ENCODE measurements around the gene FFAR3.

FFAR3 gene

GRCh38 chr19:35330475-35330874 is 27.8 kb upstream of the FFAR3 start:
- no peaks in the 10 kb centered on the region for H3K36me3 ChIP-seq (ENCODE audit: control insufficient read depth, insufficient read depth, low read length)
- H3K9me3 ChIP-seq (ENCODE audit: control insufficient read depth, low read length) = no peaks in the 10 kb centered on the region
- DNase-seq = no peak
- no peak overlapping the region for H3K4me3 ChIP-seq (ENCODE audit: insufficient read depth, low read depth, low read length, poor library complexity, severe bottlenecking)
- H3K27me3 ChIP-seq (replicated peaks; ENCODE audit: control insufficient read depth, insufficient read depth, low read length, poor library complexity, severe bottlenecking) = no peaks in the 10 kb centered on the region
- H3K27ac ChIP-seq (ENCODE audit: insufficient read depth, low read length, poor library complexity, severe bottlenecking) = no peak overlapping the region
- no peaks in the 10 kb centered on the region for H3K4me1 ChIP-seq (ENCODE audit: control insufficient read depth, insufficient read depth, low read length, poor library complexity, severe bottlenecking)

- H3K9me3 ChIP-seq (ENCODE audit: control insufficient read depth, low read length) = no peaks in the 10 kb centered on the region
These were observed 26.6 kb upstream of the FFAR3 start for GRCh38 chr19:35331551-35332214.

GRCh38 chr19:35332817-35333216 is 25.4 kb upstream of the FFAR3 start:
- Histone ChIP-seq H3K9me3 (ENCODE audit: control insufficient read depth, low read length) (no peaks in the 10 kb centered on the region), H3K27ac (ENCODE audit: insufficient read depth, low read length, poor library complexity, severe bottlenecking) (no peak overlapping the region), H3K4me1 (ENCODE audit: control insufficient read depth, insufficient read depth, low read length, poor library complexity, severe bottlenecking) (no peaks in the 10 kb centered on the region), H3K36me3 (ENCODE audit: control insufficient read depth, insufficient read depth, low read length) (no peaks in the 10 kb centered on the region), H3K4me3 (ENCODE audit: insufficient read depth, low read depth, low read length, poor library complexity, severe bottlenecking) (no peak overlapping the region), H3K27me3 (replicated peaks; ENCODE audit: control insufficient read depth, insufficient read depth, low read length, poor library complexity, severe bottlenecking) (no peaks in the 10 kb centered on the region)
- DNase-seq = no peak

More at GRCh38 chr19:35331551-35332214, 26.6 kb upstream of the FFAR3 start:
- DNase-seq = no peak
- Histone ChIP-seq H3K36me3 (ENCODE audit: control insufficient read depth, insufficient read depth, low read length) (no peaks in the 10 kb centered on the region), H3K4me1 (ENCODE audit: control insufficient read depth, insufficient read depth, low read length, poor library complexity, severe bottlenecking) (no peaks in the 10 kb centered on the region), H3K27ac (ENCODE audit: insufficient read depth, low read length, poor library complexity, severe bottlenecking) (no peak overlapping the region), H3K27me3 (replicated peaks; ENCODE audit: control insufficient read depth, insufficient read depth, low read length, poor library complexity, severe bottlenecking) (no peaks in the 10 kb centered on the region), H3K4me3 (ENCODE audit: insufficient read depth, low read depth, low read length, poor library complexity, severe bottlenecking) (no peak overlapping the region)

- Histone ChIP-seq H3K27ac (ENCODE audit: insufficient read depth, low read length, poor library complexity, severe bottlenecking) (no peak overlapping the region), H3K4me1 (ENCODE audit: control insufficient read depth, insufficient read depth, low read length, poor library complexity, severe bottlenecking) (no peaks in the 10 kb centered on the region), H3K4me3 (ENCODE audit: insufficient read depth, low read depth, low read length, poor library complexity, severe bottlenecking) (no peak overlapping the region), H3K9me3 (ENCODE audit: control insufficient read depth, low read length) (no peaks in the 10 kb centered on the region), H3K36me3 (ENCODE audit: control insufficient read depth, insufficient read depth, low read length) (no peaks in the 10 kb centered on the region), H3K27me3 (replicated peaks; ENCODE audit: control insufficient read depth, insufficient read depth, low read length, poor library complexity, severe bottlenecking) (no peaks in the 10 kb centered on the region)
- no peak for DNase-seq
These were observed 24.0 kb upstream of the FFAR3 start for GRCh38 chr19:35334144-35334753.

- H3K4me1 ChIP-seq (ENCODE audit: control insufficient read depth, insufficient read depth, low read length, poor library complexity, severe bottlenecking) = no peaks in the 10 kb centered on the region
- DNase-seq = no peak
- no peak overlapping the region for H3K4me3 ChIP-seq (ENCODE audit: insufficient read depth, low read depth, low read length, poor library complexity, severe bottlenecking)
- H3K27ac ChIP-seq (ENCODE audit: insufficient read depth, low read length, poor library complexity, severe bottlenecking) = no peak overlapping the region
- no peaks in the 10 kb centered on the region for H3K27me3 ChIP-seq (replicated peaks; ENCODE audit: control insufficient read depth, insufficient read depth, low read length, poor library complexity, severe bottlenecking)
- no peaks in the 10 kb centered on the region for H3K9me3 ChIP-seq (ENCODE audit: control insufficient read depth, low read length)
- no peaks in the 10 kb centered on the region for H3K36me3 ChIP-seq (ENCODE audit: control insufficient read depth, insufficient read depth, low read length)
These were observed 21.9 kb upstream of the FFAR3 start for GRCh38 chr19:35336166-35336955.

GRCh38 chr19:35337097-35337983 is 20.9 kb upstream of the FFAR3 start:
- no peaks in the 10 kb centered on the region for H3K27me3 ChIP-seq (replicated peaks; ENCODE audit: control insufficient read depth, insufficient read depth, low read length, poor library complexity, severe bottlenecking)
- no peaks in the 10 kb centered on the region for H3K9me3 ChIP-seq (ENCODE audit: control insufficient read depth, low read length)
- no peak overlapping the region for H3K27ac ChIP-seq (ENCODE audit: insufficient read depth, low read length, poor library complexity, severe bottlenecking)
- no peaks in the 10 kb centered on the region for H3K4me1 ChIP-seq (ENCODE audit: control insufficient read depth, insufficient read depth, low read length, poor library complexity, severe bottlenecking)
- no peak for DNase-seq
- no peaks in the 10 kb centered on the region for H3K36me3 ChIP-seq (ENCODE audit: control insufficient read depth, insufficient read depth, low read length)
- H3K4me3 ChIP-seq (ENCODE audit: insufficient read depth, low read depth, low read length, poor library complexity, severe bottlenecking) = no peak overlapping the region

GRCh38 chr19:35337984-35338296 is 20.3 kb upstream of the FFAR3 start:
- H3K27me3 ChIP-seq (replicated peaks; ENCODE audit: control insufficient read depth, insufficient read depth, low read length, poor library complexity, severe bottlenecking) = no peaks in the 10 kb centered on the region
- no peaks in the 10 kb centered on the region for H3K36me3 ChIP-seq (ENCODE audit: control insufficient read depth, insufficient read depth, low read length)
- no peaks in the 10 kb centered on the region for H3K9me3 ChIP-seq (ENCODE audit: control insufficient read depth, low read length)
- no peak for DNase-seq
- H3K4me1 ChIP-seq (ENCODE audit: control insufficient read depth, insufficient read depth, low read length, poor library complexity, severe bottlenecking) = no peaks in the 10 kb centered on the region
- no peak overlapping the region for H3K27ac ChIP-seq (ENCODE audit: insufficient read depth, low read length, poor library complexity, severe bottlenecking)
- no peak overlapping the region for H3K4me3 ChIP-seq (ENCODE audit: insufficient read depth, low read depth, low read length, poor library complexity, severe bottlenecking)

GRCh38 chr19:35340431-35340830 is 17.8 kb upstream of the FFAR3 start:
- Histone ChIP-seq H3K36me3 (ENCODE audit: control insufficient read depth, insufficient read depth, low read length) (no peaks in the 10 kb centered on the region), H3K4me1 (ENCODE audit: control insufficient read depth, insufficient read depth, low read length, poor library complexity, severe bottlenecking) (no peaks in the 10 kb centered on the region)

GRCh38 chr19:35341006-35341405 is 17.3 kb upstream of the FFAR3 start:
- Histone ChIP-seq H3K9me3 (ENCODE audit: control insufficient read depth, low read length) (no peaks in the 10 kb centered on the region), H3K4me1 (ENCODE audit: control insufficient read depth, insufficient read depth, low read length, poor library complexity, severe bottlenecking) (peaks cover 3% of the 10 kb centered on the region), H3K36me3 (ENCODE audit: control insufficient read depth, insufficient read depth, low read length) (no peaks in the 10 kb centered on the region), H3K4me3 (ENCODE audit: insufficient read depth, low read depth, low read length, poor library complexity, severe bottlenecking) (no peak overlapping the region), H3K27me3 (replicated peaks; ENCODE audit: control insufficient read depth, insufficient read depth, low read length, poor library complexity, severe bottlenecking) (no peaks in the 10 kb centered on the region), H3K27ac (ENCODE audit: insufficient read depth, low read length, poor library complexity, severe bottlenecking) (no peak overlapping the region)
- no peak for DNase-seq

More at GRCh38 chr19:35340431-35340830, 17.8 kb upstream of the FFAR3 start:
- Histone ChIP-seq H3K27ac (ENCODE audit: insufficient read depth, low read length, poor library complexity, severe bottlenecking) (no peak overlapping the region), H3K9me3 (ENCODE audit: control insufficient read depth, low read length) (no peaks in the 10 kb centered on the region), H3K27me3 (replicated peaks; ENCODE audit: control insufficient read depth, insufficient read depth, low read length, poor library complexity, severe bottlenecking) (no peaks in the 10 kb centered on the region), H3K4me3 (ENCODE audit: insufficient read depth, low read depth, low read length, poor library complexity, severe bottlenecking) (no peak overlapping the region)
- DNase-seq = no peak
